SK-N-SH (cell line): ENCODE measurements around the gene P2RY14. TPM values are rescaled to one million over a fixed set of nuclear protein-coding genes. Genes with fewer than 3 reads are reported as not detected.

Experiments
- CTCF ChIA-PET: fragments of 300-600, 350-600 bp; formaldehyde crosslinking; extraction: SDS; loops from one replicate; lab custom pipeline; 2021; lab: Yijun Ruan, JAX
- POLR2A ChIA-PET: fragments of 350-600 bp; sonication (Branson Sonifier 250); formaldehyde crosslinking; extraction: SDS; loops from one replicate; lab custom pipeline; 2020; ENCODE audit warnings: antibody characterized with exemption, inconsistent platforms; lab: Yijun Ruan, JAX
- DNase-seq: peaks from one replicate; pipeline ENCODE4 v3.0.0; 2012
- H2AFZ ChIP-seq: fragments of 200-600 bp; sonication (generic); 2 replicates; pipeline ENCODE4 v1.8.1; 2016; ENCODE audit warnings: antibody characterized with exemption, mild to moderate bottlenecking, low read depth
- H3F3A ChIP-seq: fragments of 200-600 bp; sonication (generic); replicated peaks from 2 replicates; pipeline ENCODE3; 2016; ENCODE audit warnings: antibody characterized with exemption, mild to moderate bottlenecking; ENCODE audit not compliant: insufficient read depth
- H3K27ac ChIP-seq, 2 experiments: fragments of 200-500 bp in 1 of 2; fragments of 200-600 bp in 1 of 2; sonication (Bioruptor generic) in 1 of 2; sonication (generic), shearing (Covaris generic) in 1 of 2; 2 replicates each; pipeline versions ENCODE4 v1.5.1 to v1.6.1; 2014 to 2016; ENCODE audit warnings: low read depth in 2 of 2, inconsistent platforms in 1 of 2, low read length in 1 of 2, mild to moderate bottlenecking in 1 of 2, mixed read lengths in 1 of 2
- H3K27me3 ChIP-seq: fragments of 200-600 bp; sonication (generic), shearing (Covaris generic); 2 replicates; pipeline ENCODE4 v1.6.1; 2016; ENCODE audit warnings: mixed run types; ENCODE audit not compliant: insufficient read depth
- H3K36me3 ChIP-seq, 2 experiments: fragments of 200-500 bp in 1 of 2; fragments of 200-600 bp in 1 of 2; sonication (Bioruptor generic) in 1 of 2; sonication (generic) in 1 of 2; replicated peaks in 1 of 2; 2 replicates each; pipeline versions ENCODE3 to v1.5.1; 2014 to 2016; ENCODE audit warnings: low read length in 1 of 2, mild to moderate bottlenecking in 1 of 2; ENCODE audit not compliant: insufficient read depth in 2 of 2, control insufficient read depth in 1 of 2
- H3K4me1 ChIP-seq, 2 experiments: fragments of 200-500 bp in 1 of 2; fragments of 200-600 bp in 1 of 2; sonication (Bioruptor generic) in 1 of 2; sonication (generic), shearing (Covaris generic) in 1 of 2; 2 replicates each; pipeline versions ENCODE4 v1.5.1 to v1.6.1; 2014 to 2016; ENCODE audit warnings: low read depth in 1 of 2, low read length in 1 of 2, mixed run types in 1 of 2; ENCODE audit not compliant: insufficient read depth in 2 of 2, control insufficient read depth in 1 of 2
- H3K4me2 ChIP-seq: fragments of 200-600 bp; sonication (generic), shearing (Covaris generic); 2 replicates; pipeline ENCODE4 v1.6.1; 2017; ENCODE audit warnings: mixed run types
- H3K4me3 ChIP-seq, 2 experiments: fragments of 200-500 bp in 1 of 2; fragments of 200-600 bp in 1 of 2; sonication (Bioruptor generic) in 1 of 2; sonication (generic), shearing (Covaris generic) in 1 of 2; 2 replicates each; pipeline versions ENCODE4 v1.5.1 to v1.8.1; 2014 to 2016; ENCODE audit warnings: low read depth in 2 of 2, inconsistent platforms in 1 of 2, low read length in 1 of 2, mild to moderate bottlenecking in 1 of 2, mixed read lengths in 1 of 2, moderate library complexity in 1 of 2
- H3K79me2 ChIP-seq: fragments of 200-600 bp; sonication (generic); 2 replicates; pipeline ENCODE4 v1.8.1; 2017; ENCODE audit warnings: mild to moderate bottlenecking; ENCODE audit not compliant: insufficient read depth
- H3K9ac ChIP-seq: fragments of 200-600 bp; sonication (generic); 2 replicates; pipeline ENCODE4 v1.6.1; 2017; ENCODE audit warnings: mixed run types
- H3K9me2 ChIP-seq: fragments of 200-600 bp; sonication (generic); 2 replicates; pipeline ENCODE4 v1.6.1; 2017; ENCODE audit warnings: mixed run types
- H3K9me3 ChIP-seq: fragments of 200-600 bp; sonication (generic); 2 replicates; pipeline ENCODE4 v1.6.1; 2017; ENCODE audit warnings: mixed run types, mild to moderate bottlenecking, moderate library complexity
- H4K20me1 ChIP-seq: fragments of 200-600 bp; sonication (generic); 2 replicates; pipeline ENCODE4 v1.6.1; 2017; ENCODE audit warnings: mild to moderate bottlenecking, mixed run types; ENCODE audit not compliant: insufficient read depth
- FOSL2 ChIP-seq: IDR thresholded peaks from 2 replicates; pipeline ENCODE4 v1.4.0; 2012; ENCODE audit warnings: low read depth, mild to moderate bottlenecking, moderate library complexity, borderline replicate concordance
- FOXJ3 ChIP-seq: sonication (generic); formaldehyde crosslinking; IDR thresholded peaks from 2 replicates; pipeline ENCODE4 v1.5.1; 2020; ENCODE audit warnings: mild to moderate bottlenecking, missing genetic modification reagents
- FOXM1 ChIP-seq: IDR thresholded peaks from 2 replicates; pipeline ENCODE4 v1.4.0; 2012; ENCODE audit warnings: low read depth, mild to moderate bottlenecking
- GABPA ChIP-seq: IDR thresholded peaks from 2 replicates; pipeline ENCODE4 v1.4.0; 2012; ENCODE audit warnings: low read depth, mild to moderate bottlenecking
- GATA2 ChIP-seq: sonication (generic); formaldehyde crosslinking; IDR thresholded peaks from 2 replicates; pipeline ENCODE4 v1.5.0; 2020; ENCODE audit warnings: mild to moderate bottlenecking, missing genetic modification reagents
- MXI1 ChIP-seq: IDR thresholded peaks from 2 replicates; pipeline ENCODE4 v1.6.1; 2012; ENCODE audit warnings: mild to moderate bottlenecking, low read depth, low read length, improper control_type of control experiment
- NFIC ChIP-seq: IDR thresholded peaks from 2 replicates; pipeline ENCODE4 v1.4.0; 2012; ENCODE audit warnings: borderline replicate concordance
- POLR2AphosphoS5 ChIP-seq: IDR thresholded peaks from 2 replicates; pipeline ENCODE4 v1.6.1; 2012; ENCODE audit warnings: low read depth, low read length
- RAD21 ChIP-seq: IDR thresholded peaks from 2 replicates; pipeline ENCODE4 v1.6.1; 2012; ENCODE audit warnings: mild to moderate bottlenecking, low read length
- RFX5 ChIP-seq: IDR thresholded peaks from 2 replicates; pipeline ENCODE4 v1.6.1; 2012; ENCODE audit warnings: mild to moderate bottlenecking, improper control_type of control experiment, low read length
- RXRA ChIP-seq: IDR thresholded peaks from 2 replicates; pipeline ENCODE4 v1.4.0; 2012; ENCODE audit warnings: low read depth, mild to moderate bottlenecking, borderline replicate concordance
- TAF1 ChIP-seq: IDR thresholded peaks from 2 replicates; pipeline ENCODE4 v1.6.1; 2012; ENCODE audit warnings: low read depth, mild to moderate bottlenecking, low read length, moderate library complexity, borderline replicate concordance
- TCF12 ChIP-seq: IDR thresholded peaks from 2 replicates; pipeline ENCODE4 v1.4.0; 2012
- YY1 ChIP-seq: IDR thresholded peaks from 2 replicates; pipeline ENCODE4 v1.4.0; 2012; ENCODE audit warnings: low read depth, mild to moderate bottlenecking
- WGBS: methylation state at CpG from one replicate; pipeline ENCODE4 v1.1.6; 2017; ENCODE audit warnings: low lambda C conversion rate; 5-methylcytosine and 5-hydroxymethylcytosine counted together
- polyA plus RNA-seq, 3 experiments: library from polyadenylated mRNA; depleted of rRNA; stranded (reverse); fragments of >200 nt; gene quantifications; 2 replicates each; pipeline ENCODE4 v1.2.3, GENCODE V29; 2012
- TF ChIP-seq, protein P1 (sequence below): IDR thresholded peaks from 2 replicates; pipeline ENCODE4; 2012
- TF ChIP-seq, protein P2 (sequence below): fragments of 150-350 bp; IDR thresholded peaks from 2 replicates; pipeline ENCODE4 v1.6.1; 2017; ENCODE audit warnings: antibody characterized with exemption, low read length, low read depth, borderline replicate concordance
- TF ChIP-seq, protein P3 (sequence below): IDR thresholded peaks from 2 replicates; pipeline ENCODE4 v1.4.0; 2012; ENCODE audit warnings: low read depth, borderline replicate concordance
- TF ChIP-seq, protein P4 (sequence below): fragments of 150-350 bp; IDR thresholded peaks from 2 replicates; pipeline ENCODE4 v1.6.1; 2016; ENCODE audit warnings: mild to moderate bottlenecking, low read depth, low read length

The P2RY14 gene
- polyA plus RNA-seq, 1 of the 3 experiments (the other 2 are of a cell fraction) = not detected

DNA sequence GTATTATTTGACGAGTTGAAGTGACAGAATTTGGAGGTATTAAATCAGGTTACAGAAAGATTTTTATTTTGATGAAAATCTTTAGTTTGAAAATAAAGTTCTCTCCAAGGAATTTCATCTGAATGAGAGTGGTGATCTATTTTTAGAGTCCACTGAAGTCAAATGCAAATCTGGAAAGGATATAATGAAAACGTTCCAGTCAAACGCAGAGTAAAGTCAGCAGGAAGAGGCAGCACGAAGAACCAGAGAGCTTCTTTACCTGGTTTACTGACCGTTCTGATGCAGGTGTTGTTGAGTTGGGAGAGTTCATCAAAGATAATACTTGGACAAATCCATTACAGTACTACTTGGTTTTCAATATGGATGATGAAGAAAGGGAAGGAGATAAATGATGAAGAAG is 8.7 kb downstream of the P2RY14 start (continued):
- TF ChIP-seq RXRA (no peak), YY1 (no peak), FOXM1 (no peak), GATA2 (CRISPR knock-in tag) (no peak), RFX5 (no peak), TCF12 (no peak), RAD21 (no peak), GABPA (no peak)
- TF ChIP-seq, protein P1, sequence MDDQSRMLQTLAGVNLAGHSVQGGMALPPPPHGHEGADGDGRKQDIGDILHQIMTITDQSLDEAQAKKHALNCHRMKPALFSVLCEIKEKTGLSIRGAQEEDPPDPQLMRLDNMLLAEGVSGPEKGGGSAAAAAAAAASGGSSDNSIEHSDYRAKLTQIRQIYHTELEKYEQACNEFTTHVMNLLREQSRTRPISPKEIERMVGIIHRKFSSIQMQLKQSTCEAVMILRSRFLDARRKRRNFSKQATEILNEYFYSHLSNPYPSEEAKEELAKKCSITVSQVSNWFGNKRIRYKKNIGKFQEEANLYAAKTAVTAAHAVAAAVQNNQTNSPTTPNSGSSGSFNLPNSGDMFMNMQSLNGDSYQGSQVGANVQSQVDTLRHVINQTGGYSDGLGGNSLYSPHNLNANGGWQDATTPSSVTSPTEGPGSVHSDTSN = no peak
- TF ChIP-seq, protein P2, sequence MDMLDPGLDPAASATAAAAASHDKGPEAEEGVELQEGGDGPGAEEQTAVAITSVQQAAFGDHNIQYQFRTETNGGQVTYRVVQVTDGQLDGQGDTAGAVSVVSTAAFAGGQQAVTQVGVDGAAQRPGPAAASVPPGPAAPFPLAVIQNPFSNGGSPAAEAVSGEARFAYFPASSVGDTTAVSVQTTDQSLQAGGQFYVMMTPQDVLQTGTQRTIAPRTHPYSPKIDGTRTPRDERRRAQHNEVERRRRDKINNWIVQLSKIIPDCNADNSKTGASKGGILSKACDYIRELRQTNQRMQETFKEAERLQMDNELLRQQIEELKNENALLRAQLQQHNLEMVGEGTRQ = no peak
- TF ChIP-seq, protein P3, sequence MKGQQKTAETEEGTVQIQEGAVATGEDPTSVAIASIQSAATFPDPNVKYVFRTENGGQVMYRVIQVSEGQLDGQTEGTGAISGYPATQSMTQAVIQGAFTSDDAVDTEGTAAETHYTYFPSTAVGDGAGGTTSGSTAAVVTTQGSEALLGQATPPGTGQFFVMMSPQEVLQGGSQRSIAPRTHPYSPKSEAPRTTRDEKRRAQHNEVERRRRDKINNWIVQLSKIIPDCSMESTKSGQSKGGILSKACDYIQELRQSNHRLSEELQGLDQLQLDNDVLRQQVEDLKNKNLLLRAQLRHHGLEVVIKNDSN = no peak

DNA sequence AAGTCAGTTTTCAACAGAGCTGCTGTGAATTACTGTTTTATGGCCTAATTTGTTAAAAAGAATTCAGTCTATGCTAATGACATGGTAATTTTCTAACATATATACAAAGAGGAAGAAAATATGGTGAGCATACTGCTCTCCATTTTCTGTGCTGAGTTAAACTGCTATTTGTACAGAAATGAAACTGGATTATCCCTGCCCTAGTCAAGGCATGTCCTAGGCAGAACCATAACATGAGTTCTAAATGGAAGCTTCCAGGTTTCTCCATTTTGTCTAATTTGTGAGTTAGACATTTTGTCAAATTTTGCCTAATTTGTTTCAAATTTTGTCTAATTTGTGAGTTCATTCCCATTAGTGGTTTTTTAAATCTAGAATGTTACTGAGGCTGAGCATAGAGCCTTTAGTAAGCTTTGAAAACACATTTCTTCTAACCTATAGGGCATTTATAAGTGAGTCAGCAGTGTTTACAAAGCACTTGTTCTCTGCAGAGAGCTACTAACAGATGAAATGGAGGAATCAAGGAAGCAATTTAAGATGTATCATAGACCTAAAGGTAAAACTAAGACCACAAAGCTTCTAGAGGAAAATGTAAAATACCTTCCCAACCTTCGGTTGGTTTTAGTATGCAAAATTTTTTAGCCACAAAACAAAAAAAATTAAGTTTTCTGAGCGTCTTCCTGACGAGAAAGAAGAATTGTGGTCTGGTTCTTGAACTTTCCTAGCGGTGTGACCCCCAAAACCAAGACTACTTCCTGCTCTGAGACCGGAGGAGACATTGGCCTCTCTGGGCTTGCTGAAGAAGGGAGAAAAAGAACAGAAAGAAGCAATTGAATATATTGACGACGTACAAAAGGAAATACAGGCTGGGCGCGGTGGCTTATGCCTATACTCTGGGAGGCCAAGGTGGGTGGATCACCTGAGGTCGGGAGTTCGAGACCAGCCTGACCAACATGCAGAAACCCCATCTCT is 9.8 kb downstream of the P2RY14 start:
- Histone ChIP-seq H3K4me2 (no peak overlapping the region), H3K27me3 (no peaks in the 10 kb centered on the region; the same call in 1 of the 2 replicates), H4K20me1 (no peaks in the 10 kb centered on the region), H3K79me2 (no peaks in the 10 kb centered on the region), H3K9me3 (no peaks in the 10 kb centered on the region), H3F3A (no peaks in the 10 kb centered on the region), H3K4me1 (no peaks in the 10 kb centered on the region; a peak in 1 of 4 replicates), H3K9ac (no peak overlapping the region), H3K36me3 (no peaks in the 10 kb centered on the region), H3K27ac (no peak overlapping the region), H2AFZ (no peak overlapping the region), H3K9me2 (no peaks in the 10 kb centered on the region), H3K4me3 (no peak overlapping the region)
- no peak for DNase-seq
- WGBS = 69% methylated on average over 11 of the region's 11 CpGs
- TF ChIP-seq FOSL2 (no peak), NFIC (no peak), GATA2 (CRISPR knock-in tag) (no peak), MXI1 (no peak), TAF1 (no peak), FOXJ3 (CRISPR knock-in tag) (no peak), RAD21 (no peak), POLR2AphosphoS5 (no peak)
- TF ChIP-seq, protein P3 = no peak
- TF ChIP-seq, protein P4, sequence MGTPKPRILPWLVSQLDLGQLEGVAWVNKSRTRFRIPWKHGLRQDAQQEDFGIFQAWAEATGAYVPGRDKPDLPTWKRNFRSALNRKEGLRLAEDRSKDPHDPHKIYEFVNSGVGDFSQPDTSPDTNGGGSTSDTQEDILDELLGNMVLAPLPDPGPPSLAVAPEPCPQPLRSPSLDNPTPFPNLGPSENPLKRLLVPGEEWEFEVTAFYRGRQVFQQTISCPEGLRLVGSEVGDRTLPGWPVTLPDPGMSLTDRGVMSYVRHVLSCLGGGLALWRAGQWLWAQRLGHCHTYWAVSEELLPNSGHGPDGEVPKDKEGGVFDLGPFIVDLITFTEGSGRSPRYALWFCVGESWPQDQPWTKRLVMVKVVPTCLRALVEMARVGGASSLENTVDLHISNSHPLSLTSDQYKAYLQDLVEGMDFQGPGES = no peak
- TF ChIP-seq, protein P1 = no peak
- POLR2A ChIA-PET = no interaction called here
- CTCF ChIA-PET = interaction anchor here (1.3 to 2.7 kb wide), 6 partner anchors 14 to 182 kb away, joined by 3 to 15 read pairs (median 6); no protein-coding TSS in a partner anchor
